Ovary (tissue), 3 donors: Measurements from ENCODE around the gene ADIRF.

ENCODE experiments used
- POLR2A ChIP-seq: fragments of 450-650 bp; IDR thresholded peaks from one replicate; pipeline ENCODE4 v1.6.1; 2017; ENCODE audit warnings: antibody characterized with exemption, mild to moderate bottlenecking, moderate library complexity
- TF ChIP-seq, protein P1 (sequence below), 3 donors: fragments of 450-650 bp in 2 of 3; fragments of 200-600 bp in 1 of 3; IDR thresholded peaks; one replicate each; pipeline versions ENCODE4 v1.5.1 to v1.8.0; 2016 to 2022; ENCODE audit warnings: antibody characterized with exemption in 3 of 3, mild to moderate bottlenecking in 1 of 3
- donor health status: DM: no; HTN: no; CAD: no.

DNA sequence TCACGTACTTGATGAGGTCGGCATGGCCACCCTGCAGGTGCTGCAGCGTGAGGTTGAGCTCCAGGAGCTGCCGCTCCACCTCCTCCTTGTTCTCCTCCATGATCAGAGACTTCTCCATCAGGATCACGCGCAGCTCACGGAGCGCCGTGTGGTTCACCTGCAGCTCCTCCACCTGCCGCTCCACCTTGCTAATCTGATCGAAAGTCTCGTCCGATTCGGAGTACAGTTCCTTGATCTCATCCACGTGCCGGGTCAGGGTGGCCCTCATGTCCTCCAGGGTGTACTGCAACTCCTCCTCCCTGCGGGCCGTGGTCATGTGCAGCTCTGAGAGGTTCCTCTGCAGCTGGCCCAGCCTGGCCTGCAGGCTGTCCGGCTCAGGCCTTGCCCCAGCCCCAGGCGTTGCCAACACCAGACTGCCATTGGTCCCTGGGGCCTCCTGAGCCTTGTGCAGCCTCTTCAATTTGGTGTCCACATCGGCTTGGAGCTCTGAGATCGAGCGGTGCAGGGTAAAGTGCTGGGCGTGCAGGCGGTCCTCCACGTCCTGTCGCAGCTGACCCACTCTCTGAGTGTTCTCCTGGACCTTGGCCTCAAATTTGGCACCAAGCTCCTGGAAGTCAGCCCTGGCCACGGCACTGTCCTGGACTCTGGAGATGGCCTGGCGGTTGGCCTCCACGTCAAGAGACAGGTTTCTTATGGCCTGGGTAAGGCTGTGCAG lies 24.8 kb upstream of the ADIRF start:
- TF ChIP-seq, protein P1, sequence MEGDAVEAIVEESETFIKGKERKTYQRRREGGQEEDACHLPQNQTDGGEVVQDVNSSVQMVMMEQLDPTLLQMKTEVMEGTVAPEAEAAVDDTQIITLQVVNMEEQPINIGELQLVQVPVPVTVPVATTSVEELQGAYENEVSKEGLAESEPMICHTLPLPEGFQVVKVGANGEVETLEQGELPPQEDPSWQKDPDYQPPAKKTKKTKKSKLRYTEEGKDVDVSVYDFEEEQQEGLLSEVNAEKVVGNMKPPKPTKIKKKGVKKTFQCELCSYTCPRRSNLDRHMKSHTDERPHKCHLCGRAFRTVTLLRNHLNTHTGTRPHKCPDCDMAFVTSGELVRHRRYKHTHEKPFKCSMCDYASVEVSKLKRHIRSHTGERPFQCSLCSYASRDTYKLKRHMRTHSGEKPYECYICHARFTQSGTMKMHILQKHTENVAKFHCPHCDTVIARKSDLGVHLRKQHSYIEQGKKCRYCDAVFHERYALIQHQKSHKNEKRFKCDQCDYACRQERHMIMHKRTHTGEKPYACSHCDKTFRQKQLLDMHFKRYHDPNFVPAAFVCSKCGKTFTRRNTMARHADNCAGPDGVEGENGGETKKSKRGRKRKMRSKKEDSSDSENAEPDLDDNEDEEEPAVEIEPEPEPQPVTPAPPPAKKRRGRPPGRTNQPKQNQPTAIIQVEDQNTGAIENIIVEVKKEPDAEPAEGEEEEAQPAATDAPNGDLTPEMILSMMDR (IDR thresholded peaks at IDR 0.05), result no peak
- no peak for TF ChIP-seq POLR2A
